ENCODE results near the gene KCNG3. TPM values are rescaled to one million over a fixed set of nuclear protein-coding genes. Genes with fewer than 3 reads are reported as not detected.

The KCNG3 gene
- total and polyA plus RNA-seq, 2 experiments from 2014 or later = not detected

GRCh38 chr2:42392191-42392590 lies 101.6 kb downstream of the KCNG3 start:
- Histone ChIP-seq H3K4me1 (ENCODE audit: insufficient read depth) (no peaks in the 10 kb centered on the region), H3K27ac (no peak overlapping the region), H3K27me3 (replicated peaks; ENCODE audit: insufficient read depth) (peaks cover 21% of the 10 kb centered on the region), H3K79me2 (ENCODE audit: insufficient read depth) (no peaks in the 10 kb centered on the region), H2AFZ (no peak overlapping the region), H3K4me2 (ENCODE audit: unreplicated experiment) (no peak overlapping the region), H4K20me1 (ENCODE audit: insufficient read depth) (no peaks in the 10 kb centered on the region), H3K36me3 (ENCODE audit: low read depth) (no peaks in the 10 kb centered on the region), H3F3A (ENCODE audit: insufficient read depth) (no peaks in the 10 kb centered on the region), H3K9me3 (ENCODE audit: low read depth) (no peaks in the 10 kb centered on the region), H3K9me2 (ENCODE audit: insufficient read depth) (no peaks in the 10 kb centered on the region), H3K4me3 (no peak overlapping the region), H3K9ac (no peak overlapping the region)
- TF ChIP-seq EZH2 (IDR thresholded peaks at IDR 0.05; ENCODE audit: insufficient read depth, poor library complexity, severe bottlenecking) = no peak
- no peak for TF ChIP-seq EZH2phosphoT487 (IDR thresholded peaks at IDR 0.05; ENCODE audit: insufficient read depth, low read depth)
- 78 to 95% methylated on average over 1 of the region's 1 CpG for WGBS, 2 experiments (ENCODE audit: low coverage in 1 of 2, low lambda C conversion rate in 2 of 2, missing lambda C conversion rate in 2 of 2)
- in situ Hi-C loops (cut with MboI) = no loop called here
- DNase-seq = no peak

Small RNAs within 50 kb of the gene (small RNA-seq; reads per million reads assigned to genes)
- gene RF00017 (ENCODE audit: low read depth, low replicate concordance) = not detected
- gene RF00612 (ENCODE audit: low read depth, low replicate concordance) = not detected

Other genes with a start within 250 kb of the KCNG3 start
- gene COX7A2L, start 132.8 kb downstream of the KCNG3 start, total RNA-seq (2014; rRNA removed; shearing (Covaris generic)) = 202 and 220 TPM in 2 replicates
- gene COX7A2L, start 132.8 kb downstream of the KCNG3 start, polyA plus RNA-seq (2016; fragmentation: Nextera tagmentation; extraction: Ambion mirVana) = 166 and 177 TPM in 2 replicates
- 23.4 and 29.7 TPM in 2 replicates for gene MTA3, start 74.7 kb upstream of the KCNG3 start, total RNA-seq (2014; rRNA removed; shearing (Covaris generic))
- gene MTA3, start 74.7 kb upstream of the KCNG3 start, polyA plus RNA-seq (2016; fragmentation: Nextera tagmentation; extraction: Ambion mirVana) = 24.8 and 25.7 TPM in 2 replicates

All from GM23248 (cell line).